HepG2 (cell line): ENCODE results near the gene TFCP2L1. TPM values are rescaled to one million over a fixed set of nuclear protein-coding genes. Genes with fewer than 3 reads are reported as not detected.

Source experiments
- ATAC-seq: fragments of 200-7000 bp; cut with Tn5 transposase; 3 replicates; pipeline ENCODE4 v1.9.1; 2020; ENCODE audit warnings: mild to moderate bottlenecking, moderate library complexity
- BruUV-seq: library from RNA; stranded (reverse); fragments of 400-500 nt; replicated peaks from 2 replicates; lab custom pipeline; 2021; lab: Mats Ljungman, UMichigan
- CTCF ChIA-PET: fragments of 300-600 bp; formaldehyde crosslinking; extraction: SDS; loops from one replicate; lab custom pipeline; 2021; ENCODE audit warnings: low total read pairs, inconsistent platforms, low intra/inter-chr PET ratio; lab: Yijun Ruan, JAX
- POLR2A ChIA-PET: fragments of 350-600 bp; sonication (Branson Sonifier 250); formaldehyde crosslinking; loops from one replicate; lab custom pipeline; 2020; ENCODE audit warnings: antibody characterized with exemption, inconsistent platforms; lab: Yijun Ruan, JAX
- DNase-seq: peaks from one replicate; pipeline ENCODE4 v3.0.0-alpha.2; 2015; ENCODE audit warnings: low spot score
- FAIRE-seq: peaks from 3 replicates; lab custom pipeline; 2011; peaks lifted over from hg19 to GRCh38; lab: Jason Lieb, UNC
- H2AFZ ChIP-seq: one replicate; pipeline ENCODE4 v1.6.1; 2011; ENCODE audit warnings: low read length, inconsistent platforms
- H3K27ac ChIP-seq: fragments of 300-600 bp; 3 replicates; pipeline ENCODE4 v1.8.0; 2011; ENCODE audit warnings: mixed run types, mild to moderate bottlenecking, mixed read lengths, low read length, inconsistent platforms; ENCODE audit not compliant: insufficient read depth; ENCODE audit errors: extremely low read length
- H3K27me3 ChIP-seq, 2 experiments: fragments of 200-600 bp in 1 of 2; 2 replicates in 1 of 2; 3 replicates in 1 of 2; pipeline versions ENCODE4 v1.6.0 to v1.8.0; 2011; ENCODE audit warnings: low read length in 2 of 2, mild to moderate bottlenecking in 2 of 2, moderate library complexity in 2 of 2, inconsistent platforms in 1 of 2; ENCODE audit not compliant: insufficient read depth in 2 of 2, control insufficient read depth in 1 of 2
- H3K36me3 ChIP-seq, 2 experiments: fragments of 200-600 bp in 1 of 2; replicated peaks in 1 of 2; 2 replicates in 1 of 2; 3 replicates in 1 of 2; pipeline versions ENCODE4 v1.5.1 to v1.8.0; 2011; ENCODE audit warnings: low read length in 2 of 2, inconsistent platforms in 1 of 2; ENCODE audit not compliant: insufficient read depth in 2 of 2, control insufficient read depth in 1 of 2
- H3K4me1 ChIP-seq: 2 replicates; pipeline ENCODE4 v1.5.1; 2012; ENCODE audit warnings: low read length, inconsistent platforms; ENCODE audit not compliant: insufficient read depth
- H3K4me2 ChIP-seq: 2 replicates; pipeline ENCODE4 v1.6.0; 2011; ENCODE audit warnings: low read depth, low read length, inconsistent platforms
- H3K4me3 ChIP-seq, 3 experiments: fragments of 200-600 bp in 1 of 3; sonication (generic), shearing (Covaris generic) in 1 of 3; replicated peaks in 1 of 3; 2 replicates each; pipeline ENCODE4 v1.5.1; 2011 to 2016; ENCODE audit warnings: low read length in 3 of 3, inconsistent platforms in 2 of 3, low read depth in 2 of 3, mild to moderate bottlenecking in 2 of 3, control low read depth in 1 of 3, mixed read lengths in 1 of 3; ENCODE audit not compliant: insufficient read depth in 1 of 3
- H3K79me2 ChIP-seq: one replicate; pipeline ENCODE4 v1.6.1; 2011; ENCODE audit warnings: low read length, inconsistent platforms; ENCODE audit not compliant: insufficient read depth
- H3K9ac ChIP-seq: 2 replicates; pipeline ENCODE4 v1.6.0; 2011; ENCODE audit warnings: mild to moderate bottlenecking, low read depth, low read length, inconsistent platforms; ENCODE audit not compliant: insufficient read depth
- H3K9me3 ChIP-seq: 2 replicates; pipeline ENCODE4 v1.5.1; 2012; ENCODE audit warnings: mild to moderate bottlenecking, low read length
- H4K20me1 ChIP-seq: 2 replicates; pipeline ENCODE4 v1.6.0; 2011; ENCODE audit warnings: inconsistent platforms, mild to moderate bottlenecking, low read length, moderate library complexity; ENCODE audit not compliant: insufficient read depth
- ELF3 ChIP-seq: IDR thresholded peaks from 2 replicates; pipeline ENCODE4 v1.6.1; 2016; ENCODE audit warnings: missing genetic modification reagents, missing compliant biosample characterization
- FOXJ3 ChIP-seq: sonication (generic); formaldehyde crosslinking; IDR thresholded peaks from 2 replicates; pipeline ENCODE4 v1.4.0; 2020; ENCODE audit warnings: missing genetic modification reagents, mild to moderate bottlenecking, borderline replicate concordance
- HOXA9 ChIP-seq: sonication (generic); formaldehyde crosslinking; IDR thresholded peaks from 2 replicates; pipeline ENCODE4 v1.8.1; 2022; ENCODE audit warnings: missing genetic modification reagents, mild to moderate bottlenecking, moderate library complexity, borderline replicate concordance
- ISX ChIP-seq: sonication (generic); formaldehyde crosslinking; conservative IDR thresholded peaks from 2 replicates; pipeline ENCODE4 v1.5.0; 2020; ENCODE audit warnings: missing genetic modification reagents
- NRL ChIP-seq: sonication (generic); formaldehyde crosslinking; IDR thresholded peaks from 2 replicates; pipeline ENCODE4 v1.5.0; 2020; ENCODE audit warnings: missing genetic modification reagents, mild to moderate bottlenecking, moderate library complexity, borderline replicate concordance
- RAD21 ChIP-seq: fragments of 450-650 bp; formaldehyde crosslinking; IDR thresholded peaks from 2 replicates; pipeline ENCODE4 v1.5.0; 2020; ENCODE audit warnings: mild to moderate bottlenecking
- ZNF383 ChIP-seq: sonication (generic); formaldehyde crosslinking; IDR thresholded peaks from 2 replicates; pipeline ENCODE4 v1.4.0; 2020; ENCODE audit warnings: missing genetic modification reagents, mild to moderate bottlenecking, borderline replicate concordance
- ZNF547 ChIP-seq: sonication (generic); formaldehyde crosslinking; IDR thresholded peaks from 2 replicates; pipeline ENCODE4 v1.5.1; 2020; ENCODE audit warnings: mild to moderate bottlenecking, missing genetic modification reagents
- ZNF597 ChIP-seq: sonication (generic); formaldehyde crosslinking; IDR thresholded peaks from 2 replicates; pipeline ENCODE4 v1.5.0; 2020; ENCODE audit warnings: missing genetic modification reagents
- ZNF891 ChIP-seq: sonication (generic); formaldehyde crosslinking; IDR thresholded peaks from 2 replicates; pipeline ENCODE4 v1.5.0; 2020; ENCODE audit warnings: mild to moderate bottlenecking, missing genetic modification reagents
- ZSCAN21 ChIP-seq: sonication (generic); formaldehyde crosslinking; IDR thresholded peaks from 2 replicates; pipeline ENCODE4 v1.8.0; 2022; ENCODE audit warnings: mild to moderate bottlenecking, missing genetic modification reagents, moderate library complexity, borderline replicate concordance
- WGBS: methylation state at CpG from one replicate; pipeline ENCODE4 v1.1.6; 2017; ENCODE audit warnings: low lambda C conversion rate; 5-methylcytosine and 5-hydroxymethylcytosine counted together
- in situ Hi-C: cut with HindIII; loops from 2 replicates; pipeline ENCODE4 v1.10.0; 2017; ENCODE audit warnings: low pct_unique_long_range_greater_than_20kb; ENCODE audit not compliant: extremely low pct_ligation_motif_present
- intact Hi-C: fragments of 100-400 bp; cut with micrococcal nuclease; formaldehyde crosslinking; loops from one replicate; pipeline ENCODE4 v1.10.0; 2022; ENCODE audit not compliant: unreplicated experiment
- polyA plus RNA-seq, 8 experiments: library from polyadenylated mRNA; depleted of rRNA in 3 of 8; stranded (reverse) in 7 of 8; unstranded in 1 of 8; fragments of >200 nt; fragmentation: Illumina TruSeq in 4 of 8; extraction: Trizol in 4 of 8; gene quantifications; 2 replicates each; pipeline versions ENCODE4 v1.2.1 to v1.2.3, GENCODE V29; 2011 to 2016; ENCODE audit warnings: low read depth in 4 of 8, missing spikeins in 1 of 8, mixed read lengths in 1 of 8; ENCODE audit not compliant: insufficient read depth in 1 of 8
- total RNA-seq, 5 experiments: library from RNA; depleted of rRNA; stranded (reverse); fragments of >200 nt; fragmentation: Illumina TruSeq; extraction: Trizol; gene quantifications; 2 replicates each; pipeline ENCODE4 v1.2.3, GENCODE V29; 2016; ENCODE audit warnings: low read depth in 1 of 5

Gene TFCP2L1
- total and polyA plus RNA-seq, 2 of the 13 experiments (the other 11 are each of a cell fraction or from before 2014, with no cell fraction given) = under 0.01 TPM; not detected in 1

GRCh38 chr2:121172456-121172855, 112.5 kb downstream of the TFCP2L1 start:
- Histone ChIP-seq H3K79me2 (no peaks in the 10 kb centered on the region), H2AFZ (no peak overlapping the region), H3K27me3 (peaks cover 7 to 42% of the 10 kb centered on the region in 2 experiments), H3K4me1 (no peaks in the 10 kb centered on the region), H3K27ac (no peak overlapping the region), H3K9me3 (peaks cover 7% of the 10 kb centered on the region; the same call in 1 of the 2 replicates), H4K20me1 (no peaks in the 10 kb centered on the region), H3K4me3 (no peak overlapping the region), H3K36me3 (no peaks in the 10 kb centered on the region), H3K9ac (no peak overlapping the region), H3K4me2 (no peak overlapping the region)
- FAIRE-seq (no peak), ATAC-seq (no peak), DNase-seq (no peak)
- POLR2A ChIA-PET = no interaction called here
- in situ Hi-C loops (no loop called here), intact Hi-C loops (no loop called here)
- BruUV-seq = no TSS peak
- WGBS = 0% methylated on average over 1 of the region's 1 CpG
- CTCF ChIA-PET = no interaction called here
- TF ChIP-seq ISX (CRISPR knock-in tag) (no peak), ZNF597 (CRISPR knock-in tag) (no peak), ZNF891 (no peak), ZNF383 (CRISPR knock-in tag) (no peak), ELF3 (CRISPR knock-in tag) (no peak), RAD21 (no peak), FOXJ3 (CRISPR knock-in tag) (no peak), HOXA9 (CRISPR knock-in tag) (no peak), NRL (CRISPR knock-in tag) (no peak), ZNF547 (no peak), ZSCAN21 (no peak)
